Stimulated activated CD8-positive, alpha-beta memory T cell treated with anti-CD3 and anti-CD28 coated beads, Interleukin-7, amount 100 ng/mL, for 1 hour (primary cell): ENCODE measurements around the gene FAM171A1.

Source experiments
- DNase-seq, 2 donors: peaks; one replicate each; pipeline ENCODE4 v3.0.0-alpha.2; 2020; ENCODE audit warnings: low read depth in 2 of 2

The FAM171A1 gene

GRCh38 chr10:15374156-15374555, 3.1 kb upstream of the FAM171A1 start:
- DNase-seq = no peak

GRCh38 chr10:15373199-15373598, 2.1 kb upstream of the FAM171A1 start:
- DNase-seq = no peak

- no peak for DNase-seq
Observed at GRCh38 chr10:15370212-15370855, 755 bp downstream of the FAM171A1 start.

GRCh38 chr10:15369256-15370211, 1.6 kb downstream of the FAM171A1 start:
- no peak for DNase-seq

GRCh38 chr10:15368101-15368855, 2.8 kb downstream of the FAM171A1 start:
- DNase-seq = no peak

- no peak for DNase-seq
Observed at GRCh38 chr10:15367296-15368085, 3.6 kb downstream of the FAM171A1 start.

GRCh38 chr10:15365692-15366091, 5.4 kb downstream of the FAM171A1 start:
- no peak for DNase-seq

GRCh38 chr10:15364001-15364400, 7.1 kb downstream of the FAM171A1 start:
- DNase-seq = no peak

- DNase-seq = no peak
Observed at GRCh38 chr10:15363031-15363430, 8.1 kb downstream of the FAM171A1 start.

GRCh38 chr10:15361131-15361530, 10.0 kb downstream of the FAM171A1 start:
- no peak for DNase-seq

GRCh38 chr10:15360566-15360965, 10.5 kb downstream of the FAM171A1 start:
- DNase-seq = no peak

GRCh38 chr10:15353471-15354017, 17.5 kb downstream of the FAM171A1 start:
- DNase-seq = no peak

GRCh38 chr10:15352836-15353235, 18.3 kb downstream of the FAM171A1 start:
- DNase-seq = no peak

GRCh38 chr10:15352201-15352600, 18.9 kb downstream of the FAM171A1 start:
- DNase-seq = no peak

GRCh38 chr10:15351099-15351820, 19.8 kb downstream of the FAM171A1 start:
- no peak for DNase-seq

GRCh38 chr10:15349112-15349511, 22.0 kb downstream of the FAM171A1 start:
- DNase-seq = no peak

- no peak for DNase-seq
Observed at GRCh38 chr10:15348579-15348978, 22.5 kb downstream of the FAM171A1 start.

- DNase-seq = no peak
Observed at GRCh38 chr10:15347150-15347549, 23.9 kb downstream of the FAM171A1 start.

- no peak for DNase-seq
Observed at GRCh38 chr10:15346440-15347141, 24.5 kb downstream of the FAM171A1 start.

GRCh38 chr10:15345450-15345849, 25.6 kb downstream of the FAM171A1 start:
- DNase-seq = no peak
